OCI-LY7 (cell line): ENCODE measurements around the gene FUT7.

Experiments
- CTCF ChIP-seq: fragments of 200-600 bp; sonication (generic); conservative IDR thresholded peaks from 2 replicates; pipeline ENCODE4 v1.5.1; 2014; ENCODE audit warnings: mild to moderate bottlenecking, antibody characterized with exemption, low read length, moderate library complexity, mixed read lengths
- EZH2phosphoT487 ChIP-seq: fragments of 200-600 bp; sonication (generic); IDR thresholded peaks from 2 replicates; pipeline ENCODE4 v1.6.1; 2018; ENCODE audit warnings: low read depth, borderline replicate concordance, mild to moderate bottlenecking, mixed run types, antibody characterized with exemption, low read length, moderate library complexity, mixed read lengths

DNA sequence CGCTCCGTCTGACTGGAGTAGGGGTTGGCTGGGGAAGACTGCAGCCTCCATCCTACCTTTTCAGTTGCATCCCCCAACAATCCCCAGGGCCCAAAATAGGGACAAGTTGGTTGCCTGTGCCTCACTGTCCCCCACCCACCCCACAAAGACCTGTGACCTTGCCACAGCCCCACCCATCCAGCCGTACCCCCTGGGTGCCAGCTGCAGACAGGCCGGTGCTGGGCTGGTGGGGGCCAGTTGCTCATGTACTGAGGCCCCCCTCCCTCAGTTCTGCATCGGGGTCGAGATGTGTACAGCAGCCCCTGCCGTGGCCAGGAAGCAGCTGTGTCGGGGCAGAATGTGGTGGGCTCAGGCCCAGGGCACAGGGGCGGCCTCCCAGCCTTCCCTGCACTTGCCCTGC, 48.7 kb downstream of the FUT7 start:
- no peak for TF ChIP-seq CTCF
- TF ChIP-seq EZH2phosphoT487: no peak
